Astrocyte (in vitro differentiated cells and primary cell): ENCODE measurements around the gene ACTG1.

Experiments
- CTCF ChIP-seq: IDR thresholded peaks from 2 replicates; pipeline ENCODE4 v1.5.1; 2011; ENCODE audit warnings: low read depth, mild to moderate bottlenecking, inconsistent platforms, low read length, moderate library complexity; ENCODE audit not compliant: insufficient read depth
- EZH2 ChIP-seq: IDR thresholded peaks from 2 replicates; pipeline ENCODE4 v1.6.1; 2012; ENCODE audit warnings: mild to moderate bottlenecking, low read length, inconsistent platforms; ENCODE audit not compliant: insufficient read depth

GRCh38 chr17:81529437-81529803 lies 16.8 kb upstream of the ACTG1 start:
- TF ChIP-seq EZH2 (no peak), CTCF (no peak)
